NCI-H446 (cell line): ENCODE data around the gene IKZF5.

Source experiments
- DNase-seq, 2 experiments: peaks; one replicate each; lab custom pipeline; 2025; lab: John Stamatoyannopoulos, UW

Gene IKZF5

GRCh38 chr10:123008355-123009104 lies at the start of gene IKZF5, which contains the start of gene ACADSB:
Gene IKZF5, minus strand, starts transcription at chr10:123008795. Its CDS starts 10,170 bp downstream, at chr10:122998625.
Gene ACADSB, plus strand, starts transcription at chr10:123009006. Its CDS starts 24 bp downstream, at chr10:123009030.
- DNase-seq: peak; percentile 77 to 91

GRCh38 chr10:123057968-123058367 lies 49.4 kb upstream of the IKZF5 start:
- DNase-seq: no peak

GRCh38 chr10:123045961-123046731 lies 37.6 kb upstream of the IKZF5 start:
- DNase-seq: no peak

GRCh38 chr10:123044391-123044790 lies 35.8 kb upstream of the IKZF5 start:
- no peak for DNase-seq

- peak in 1 of 2 experiments; percentile 37 for DNase-seq
Measured at GRCh38 chr10:123043409-123043925, 34.9 kb upstream of the IKZF5 start.

- no peak for DNase-seq
Measured at GRCh38 chr10:123042708-123043408, 34.3 kb upstream of the IKZF5 start.

- DNase-seq: no peak
Measured at GRCh38 chr10:123039632-123039930, 31.0 kb upstream of the IKZF5 start.

GRCh38 chr10:123038782-123039631 lies 30.4 kb upstream of the IKZF5 start:
- no peak for DNase-seq

GRCh38 chr10:123035467-123036086 lies 27.0 kb upstream of the IKZF5 start:
- no peak for DNase-seq

GRCh38 chr10:123034332-123034731 lies 25.7 kb upstream of the IKZF5 start:
- no peak for DNase-seq

GRCh38 chr10:123031124-123031523 lies 22.5 kb upstream of the IKZF5 start:
- DNase-seq: no peak

- DNase-seq: no peak
Measured at GRCh38 chr10:123027861-123028260, 19.3 kb upstream of the IKZF5 start.

- no peak for DNase-seq
Measured at GRCh38 chr10:123026302-123026701, 17.7 kb upstream of the IKZF5 start.

GRCh38 chr10:123024540-123024939 lies 15.9 kb upstream of the IKZF5 start:
- DNase-seq: no peak

GRCh38 chr10:123021517-123021916 lies 12.9 kb upstream of the IKZF5 start:
- no peak for DNase-seq

- no peak for DNase-seq
Measured at GRCh38 chr10:123019941-123020703, 11.5 kb upstream of the IKZF5 start.

- no peak for DNase-seq
Measured at GRCh38 chr10:123019264-123019663, 10.7 kb upstream of the IKZF5 start.

- no peak for DNase-seq
Measured at GRCh38 chr10:123018531-123018930, 9.9 kb upstream of the IKZF5 start.

GRCh38 chr10:123017421-123018165 lies 9.0 kb upstream of the IKZF5 start:
- DNase-seq: no peak

GRCh38 chr10:123016228-123016627 lies 7.6 kb upstream of the IKZF5 start:
- DNase-seq: no peak
